Choroid plexus epithelial cell (primary cell): ENCODE measurements around the gene CTNNA1.

ENCODE experiments used
- DNase-seq: peaks from one replicate; pipeline ENCODE4 v3.0.0-alpha.2; 2010; ENCODE audit warnings: low read depth
- H3K4me3 ChIP-seq: 2 replicates; pipeline ENCODE4 v1.5.1; 2011; ENCODE audit warnings: low read depth, mild to moderate bottlenecking, control low read depth, low read length, moderate library complexity
- TF ChIP-seq, protein P1 (sequence below): conservative IDR thresholded peaks from 2 replicates; pipeline ENCODE4 v1.5.1; 2011; ENCODE audit warnings: low read depth, mild to moderate bottlenecking, control low read depth, inconsistent platforms, low read length, moderate library complexity

CTNNA1 gene

GRCh38 chr5:138867011-138867410, 113.8 kb downstream of the CTNNA1 start:
- TF ChIP-seq, protein P1, sequence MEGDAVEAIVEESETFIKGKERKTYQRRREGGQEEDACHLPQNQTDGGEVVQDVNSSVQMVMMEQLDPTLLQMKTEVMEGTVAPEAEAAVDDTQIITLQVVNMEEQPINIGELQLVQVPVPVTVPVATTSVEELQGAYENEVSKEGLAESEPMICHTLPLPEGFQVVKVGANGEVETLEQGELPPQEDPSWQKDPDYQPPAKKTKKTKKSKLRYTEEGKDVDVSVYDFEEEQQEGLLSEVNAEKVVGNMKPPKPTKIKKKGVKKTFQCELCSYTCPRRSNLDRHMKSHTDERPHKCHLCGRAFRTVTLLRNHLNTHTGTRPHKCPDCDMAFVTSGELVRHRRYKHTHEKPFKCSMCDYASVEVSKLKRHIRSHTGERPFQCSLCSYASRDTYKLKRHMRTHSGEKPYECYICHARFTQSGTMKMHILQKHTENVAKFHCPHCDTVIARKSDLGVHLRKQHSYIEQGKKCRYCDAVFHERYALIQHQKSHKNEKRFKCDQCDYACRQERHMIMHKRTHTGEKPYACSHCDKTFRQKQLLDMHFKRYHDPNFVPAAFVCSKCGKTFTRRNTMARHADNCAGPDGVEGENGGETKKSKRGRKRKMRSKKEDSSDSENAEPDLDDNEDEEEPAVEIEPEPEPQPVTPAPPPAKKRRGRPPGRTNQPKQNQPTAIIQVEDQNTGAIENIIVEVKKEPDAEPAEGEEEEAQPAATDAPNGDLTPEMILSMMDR: no peak
- H3K4me3 ChIP-seq: no peak overlapping the region
- no peak for DNase-seq

DNA sequence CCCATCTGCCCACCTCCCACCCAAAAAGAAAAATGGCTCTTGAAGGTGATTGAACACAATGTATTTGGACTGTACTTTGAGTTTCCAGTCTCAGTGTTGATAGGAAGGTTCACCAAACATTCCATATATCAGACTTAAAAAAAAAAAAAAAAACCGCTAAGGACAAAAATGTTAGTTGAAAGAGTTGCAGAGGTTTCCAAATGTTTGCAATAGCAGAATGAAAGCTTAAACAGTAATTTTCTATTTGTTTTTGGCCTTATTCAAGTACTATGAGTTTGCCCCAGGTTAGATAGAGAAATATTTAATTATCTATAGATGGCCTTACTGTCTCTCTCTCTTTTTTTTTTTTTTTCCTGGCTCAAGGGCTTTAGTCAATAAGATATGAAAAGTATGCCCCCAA, 115.8 kb downstream of the CTNNA1 start:
- no peak overlapping the region for H3K4me3 ChIP-seq
- TF ChIP-seq, protein P1: no peak
- DNase-seq: no peak

DNA sequence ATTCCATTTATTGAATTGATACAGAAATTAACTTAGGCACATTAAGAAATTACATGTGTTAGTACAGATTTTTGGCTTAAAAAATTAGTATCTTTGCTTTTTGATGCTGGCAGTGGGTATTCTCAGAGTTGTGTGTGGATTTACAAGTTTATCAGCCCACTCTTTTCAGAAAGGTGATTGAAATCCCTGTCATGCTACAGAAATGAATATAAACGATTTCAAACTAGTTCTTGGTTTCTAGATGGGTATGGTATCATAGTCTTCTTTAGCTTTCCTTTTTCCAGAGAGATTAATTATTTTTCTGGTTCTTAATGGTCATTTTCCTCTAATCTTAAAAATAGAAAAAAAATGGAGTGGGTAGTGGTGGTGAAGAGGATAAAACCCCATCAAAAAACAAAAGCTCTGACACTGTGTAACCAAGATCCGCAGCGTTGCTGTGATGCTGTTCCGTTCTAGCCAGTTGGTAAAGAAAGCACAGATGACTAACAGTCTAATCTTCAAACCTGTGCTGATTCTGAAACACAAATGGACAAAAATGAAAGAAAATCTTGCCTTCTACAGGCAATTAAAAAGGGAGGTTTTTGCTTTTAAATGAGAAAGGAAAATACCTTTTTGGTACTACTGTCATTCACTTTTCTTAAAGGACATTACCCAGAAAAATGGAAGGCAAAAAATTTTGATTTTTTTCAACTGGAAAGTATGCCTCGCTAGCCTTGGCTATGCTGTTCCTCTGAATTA, 116.7 kb downstream of the CTNNA1 start:
- TF ChIP-seq, protein P1: no peak
- H3K4me3 ChIP-seq: no peak overlapping the region
- peak; percentile 53 for DNase-seq

DNA sequence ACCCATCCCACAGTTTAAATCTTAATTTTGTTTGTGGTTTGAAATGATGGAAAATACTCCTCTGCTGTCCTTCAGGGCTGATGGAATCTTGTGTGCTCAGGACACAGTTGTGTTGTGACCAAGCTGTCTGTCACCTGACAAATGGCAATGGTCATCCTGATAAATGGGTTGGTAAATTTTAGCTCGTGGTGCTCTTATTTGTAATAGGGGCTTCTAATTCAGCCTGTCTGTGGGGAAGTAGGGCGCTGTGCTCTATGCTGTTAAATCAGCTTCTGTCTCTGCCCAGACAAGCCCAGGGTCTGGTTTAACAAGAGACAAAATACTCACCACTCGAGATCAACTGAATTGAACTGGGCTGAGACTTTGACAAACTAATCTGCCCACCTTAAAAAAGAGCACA, 117.4 kb downstream of the CTNNA1 start:
- H3K4me3 ChIP-seq: no peak overlapping the region
- no peak for DNase-seq
- TF ChIP-seq, protein P1: no peak

- H3K4me3 ChIP-seq: no peak overlapping the region
- TF ChIP-seq, protein P1: no peak
- DNase-seq: no peak
Measured at GRCh38 chr5:138872841-138873465, 119.7 kb downstream of the CTNNA1 start.

- TF ChIP-seq, protein P1: no peak
- no peak for DNase-seq
- H3K4me3 ChIP-seq: no peak overlapping the region
Measured at GRCh38 chr5:138873466-138874221, 120.4 kb downstream of the CTNNA1 start.
